H9 (cell line): ENCODE data around the gene COL27A1. TPM values are rescaled to one million over a fixed set of nuclear protein-coding genes. Genes with fewer than 3 reads are reported as not detected.

Source experiments
- DNase-seq: peaks from one replicate; pipeline ENCODE4 v3.0.0-alpha.2; 2017
- H2AFZ ChIP-seq: one replicate; pipeline ENCODE4 v1.6.1; 2013; ENCODE audit warnings: mild to moderate bottlenecking, low read length, control low read depth, moderate library complexity
- H2AK5ac ChIP-seq: 2 replicates; pipeline ENCODE4 v1.6.1; 2013; ENCODE audit warnings: low read length, control low read depth, mixed read lengths; ENCODE audit not compliant: insufficient read length
- H2BK120ac ChIP-seq: one replicate; pipeline ENCODE4 v1.6.1; 2013; ENCODE audit warnings: low read depth, mild to moderate bottlenecking, low read length, control low read depth, inconsistent platforms; ENCODE audit not compliant: poor library complexity, severe bottlenecking
- H2BK12ac ChIP-seq: 2 replicates; pipeline ENCODE4 v1.6.1; 2013; ENCODE audit warnings: low read length, control low read depth, mixed read lengths, low read depth; ENCODE audit not compliant: insufficient read length
- H2BK15ac ChIP-seq: 2 replicates; pipeline ENCODE4 v1.6.1; 2013; ENCODE audit warnings: low read depth, low read length, control low read depth
- H2BK20ac ChIP-seq: one replicate; pipeline ENCODE4 v1.6.1; 2013; ENCODE audit warnings: low read depth, mild to moderate bottlenecking, low read length, control low read depth, inconsistent platforms; ENCODE audit not compliant: poor library complexity, severe bottlenecking
- H2BK5ac ChIP-seq: 2 replicates; pipeline ENCODE4 v1.6.1; 2013; ENCODE audit warnings: low read length, control low read depth, mixed read lengths; ENCODE audit not compliant: insufficient read length
- H3K14ac ChIP-seq: 2 replicates; pipeline ENCODE4 v1.6.1; 2013; ENCODE audit warnings: low read length, control low read depth; ENCODE audit not compliant: insufficient read depth
- H3K18ac ChIP-seq: 2 replicates; pipeline ENCODE4 v1.6.1; 2013; ENCODE audit warnings: low read depth, mild to moderate bottlenecking, mixed read lengths, low read length, control low read depth; ENCODE audit not compliant: insufficient read length
- H3K23ac ChIP-seq: 2 replicates; pipeline ENCODE4 v1.6.1; 2013; ENCODE audit warnings: low read length, control low read depth, mixed read lengths, low read depth; ENCODE audit not compliant: insufficient read length
- H3K23me2 ChIP-seq: 2 replicates; pipeline ENCODE4 v1.6.1; 2013; ENCODE audit warnings: low read depth, mild to moderate bottlenecking, mixed read lengths, low read length, control low read depth; ENCODE audit not compliant: insufficient read length, poor library complexity, severe bottlenecking
- H3K27ac ChIP-seq: 2 replicates; pipeline ENCODE4 v1.5.1; 2013; ENCODE audit warnings: low read length, control low read depth, mixed read lengths, low read depth; ENCODE audit not compliant: insufficient read length
- H3K27me3 ChIP-seq: 2 replicates; pipeline ENCODE4 v1.6.1; 2013; ENCODE audit warnings: low read length, control low read depth, inconsistent platforms; ENCODE audit not compliant: insufficient read depth
- H3K4ac ChIP-seq: 2 replicates; pipeline ENCODE4 v1.6.1; 2013; ENCODE audit warnings: low read depth, mild to moderate bottlenecking, control low read depth, inconsistent platforms, low read length, moderate library complexity
- H3K4me1 ChIP-seq: 2 replicates; pipeline ENCODE4 v1.6.1; 2013; ENCODE audit warnings: low read length, control low read depth, inconsistent platforms; ENCODE audit not compliant: insufficient read depth
- H3K4me2 ChIP-seq: 2 replicates; pipeline ENCODE4 v1.6.1; 2013; ENCODE audit warnings: low read length, control low read depth, mixed read lengths; ENCODE audit not compliant: insufficient read length, insufficient read depth
- H3K56ac ChIP-seq: 2 replicates; pipeline ENCODE4 v1.6.1; 2013; ENCODE audit warnings: low read depth, mild to moderate bottlenecking, mixed read lengths, low read length, control low read depth; ENCODE audit not compliant: insufficient read length
- H3K79me1 ChIP-seq: 2 replicates; pipeline ENCODE4 v1.6.1; 2013; ENCODE audit warnings: low read depth, mild to moderate bottlenecking, moderate library complexity, low read length, control low read depth, inconsistent platforms; ENCODE audit not compliant: insufficient read depth, poor library complexity, severe bottlenecking
- H3K79me2 ChIP-seq: 2 replicates; pipeline ENCODE4 v1.6.1; 2013; ENCODE audit warnings: low read length, control low read depth, inconsistent platforms; ENCODE audit not compliant: insufficient read depth
- H3K9ac ChIP-seq: 2 replicates; pipeline ENCODE4 v1.6.1; 2013; ENCODE audit warnings: low read length, control low read depth, mixed read lengths; ENCODE audit not compliant: insufficient read length; ENCODE audit errors: extremely low read depth
- H3K9me3 ChIP-seq: one replicate; pipeline ENCODE4 v1.6.1; 2013; ENCODE audit warnings: low read depth, low read length, inconsistent platforms; ENCODE audit not compliant: control insufficient read depth
- H3T11ph ChIP-seq: one replicate; pipeline ENCODE4 v1.6.1; 2013; ENCODE audit warnings: mild to moderate bottlenecking, low read length, control low read depth, inconsistent platforms
- H4K20me1 ChIP-seq: one replicate; pipeline ENCODE4 v1.6.1; 2013; ENCODE audit not compliant: control insufficient read depth, insufficient read length, insufficient read depth
- H4K5ac ChIP-seq: 2 replicates; pipeline ENCODE4 v1.6.1; 2013; ENCODE audit warnings: low read depth, mild to moderate bottlenecking, mixed read lengths, low read length, control low read depth; ENCODE audit not compliant: insufficient read length
- H4K8ac ChIP-seq: replicated peaks from 2 replicates; pipeline ENCODE4 v1.6.1; 2013; ENCODE audit warnings: low read length, control low read depth, mixed read lengths, low read depth; ENCODE audit not compliant: insufficient read length
- H4K91ac ChIP-seq: 2 replicates; pipeline ENCODE4 v1.6.1; 2013; ENCODE audit warnings: low read depth, mild to moderate bottlenecking, moderate library complexity, mixed read lengths, low read length, control low read depth; ENCODE audit not compliant: insufficient read length
- H3K27ac Mint-ChIP-seq, 3 experiments: 2 replicates in 2 of 3; 3 replicates in 1 of 3; pipeline ENCODE4 v1.8.0; 2020 to 2021; ENCODE audit warnings: mixed read lengths in 3 of 3, mild to moderate bottlenecking in 1 of 3, moderate library complexity in 1 of 3
- H3K27me3 Mint-ChIP-seq: 2 replicates; pipeline ENCODE4 v1.8.0; 2021; ENCODE audit warnings: low read depth, mild to moderate bottlenecking, moderate library complexity, mixed read lengths
- H3K36me3 Mint-ChIP-seq, 3 experiments: 2 replicates in 2 of 3; 3 replicates in 1 of 3; pipeline ENCODE4 v1.8.0; 2020 to 2021; ENCODE audit warnings: low read depth in 3 of 3, mixed read lengths in 3 of 3; ENCODE audit not compliant: insufficient read depth in 1 of 3
- H3K4me1 Mint-ChIP-seq, 2 experiments: 2 replicates each; pipeline ENCODE4 v1.8.0; 2020; ENCODE audit warnings: mixed read lengths in 2 of 2
- H3K4me3 Mint-ChIP-seq, 2 experiments: 2 replicates in 1 of 2; 3 replicates in 1 of 2; pipeline ENCODE4 v1.8.0; 2020 to 2021; ENCODE audit warnings: mild to moderate bottlenecking in 2 of 2, mixed read lengths in 2 of 2, moderate library complexity in 1 of 2
- H3K9me3 Mint-ChIP-seq, 2 experiments: 2 replicates in 1 of 2; 3 replicates in 1 of 2; pipeline ENCODE4 v1.8.0; 2020; ENCODE audit warnings: mild to moderate bottlenecking in 2 of 2, mixed read lengths in 2 of 2, moderate library complexity in 1 of 2
- WGBS: extraction: QIAGEN DNeasy Blood & Tissue Kit; methylation state at CpG from one replicate; pipeline ENCODE4 v1.1.7; 2013; ENCODE audit warnings: missing lambda C conversion rate, low lambda C conversion rate, mixed read lengths; ENCODE audit not compliant: insufficient read length; ENCODE audit errors: extremely low coverage; 5-methylcytosine and 5-hydroxymethylcytosine counted together
- total RNA-seq: library from RNA; stranded (reverse); gene quantifications from 2 replicates; pipeline ENCODE4 v1.2.1, GENCODE V29; 2021
- TF ChIP-seq, protein P1 (sequence below): fragments of 200-600 bp; sonication (generic); conservative IDR thresholded peaks from 3 replicates; pipeline ENCODE4 v1.8.0; 2021; ENCODE audit warnings: antibody characterized with exemption, mild to moderate bottlenecking

Gene COL27A1
- total RNA-seq, 1 experiment from 2014 or later: 17.9 TPM

DNA sequence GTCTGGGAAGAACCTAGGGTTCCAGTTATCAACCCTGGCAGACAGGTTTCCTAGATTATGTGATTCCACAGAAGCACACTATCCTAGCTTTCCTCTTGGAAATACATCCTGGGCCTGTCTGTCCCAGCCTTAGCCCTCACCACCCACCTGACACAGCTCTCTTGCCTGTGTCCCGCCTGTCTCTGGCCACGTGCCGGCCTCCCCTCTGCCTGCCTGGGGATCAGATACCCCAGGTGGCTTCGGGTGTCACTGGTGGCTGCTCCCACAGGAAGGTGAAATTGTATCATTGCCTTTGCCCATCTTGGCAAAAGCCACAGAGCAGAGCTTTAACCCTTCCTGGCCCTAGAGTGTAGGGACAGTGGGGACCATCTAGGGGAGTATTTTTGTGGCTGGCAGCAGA, 6.2 kb downstream of the COL27A1 start:
- H3K79me2 ChIP-seq: no peaks in the 10 kb centered on the region; the same call in 1 of the 2 replicates
- no peak overlapping the region for H2BK120ac ChIP-seq
- H2AFZ ChIP-seq: no peak overlapping the region
- no peak overlapping the region for H3K9ac ChIP-seq
- Mint-ChIP-seq H3K27ac (no peak overlapping the region), H3K4me1 (peaks cover 18 to 33% of the 10 kb centered on the region in 2 experiments), H3K9me3 (no peaks in the 10 kb centered on the region; a peak in 1 of 5 replicates), H3K4me3 (no peak overlapping the region), H3K36me3 (peaks cover 2 to 5% (median 4%) of the 10 kb centered on the region in 3 experiments; a peak in 5 of 7 replicates), H3K27me3 (peaks cover 24% of the 10 kb centered on the region)
- no peak overlapping the region for H2BK15ac ChIP-seq
- H3K27me3 ChIP-seq: no peaks in the 10 kb centered on the region; the same call in 1 of the 2 replicates
- no peaks in the 10 kb centered on the region for H4K20me1 ChIP-seq
- no peak overlapping the region for H3K56ac ChIP-seq
- H4K91ac ChIP-seq: no peak overlapping the region
- no peak overlapping the region for H3K18ac ChIP-seq
- H3K23ac ChIP-seq: no peak overlapping the region
- H2BK5ac ChIP-seq: no peak overlapping the region
- no peak overlapping the region for H3K14ac ChIP-seq
- no peak overlapping the region for H3T11ph ChIP-seq
- H3K23me2 ChIP-seq: peaks cover 1% of the 10 kb centered on the region
- no peaks in the 10 kb centered on the region for H3K9me3 ChIP-seq
- H3K4me1 ChIP-seq: no peaks in the 10 kb centered on the region
- H3K79me1 ChIP-seq: no peaks in the 10 kb centered on the region
- H3K4me2 ChIP-seq: no peak overlapping the region
- H2AK5ac ChIP-seq: no peak overlapping the region
- H3K27ac ChIP-seq: no peak overlapping the region
- H4K5ac ChIP-seq: no peak overlapping the region
- TF ChIP-seq, protein P1, sequence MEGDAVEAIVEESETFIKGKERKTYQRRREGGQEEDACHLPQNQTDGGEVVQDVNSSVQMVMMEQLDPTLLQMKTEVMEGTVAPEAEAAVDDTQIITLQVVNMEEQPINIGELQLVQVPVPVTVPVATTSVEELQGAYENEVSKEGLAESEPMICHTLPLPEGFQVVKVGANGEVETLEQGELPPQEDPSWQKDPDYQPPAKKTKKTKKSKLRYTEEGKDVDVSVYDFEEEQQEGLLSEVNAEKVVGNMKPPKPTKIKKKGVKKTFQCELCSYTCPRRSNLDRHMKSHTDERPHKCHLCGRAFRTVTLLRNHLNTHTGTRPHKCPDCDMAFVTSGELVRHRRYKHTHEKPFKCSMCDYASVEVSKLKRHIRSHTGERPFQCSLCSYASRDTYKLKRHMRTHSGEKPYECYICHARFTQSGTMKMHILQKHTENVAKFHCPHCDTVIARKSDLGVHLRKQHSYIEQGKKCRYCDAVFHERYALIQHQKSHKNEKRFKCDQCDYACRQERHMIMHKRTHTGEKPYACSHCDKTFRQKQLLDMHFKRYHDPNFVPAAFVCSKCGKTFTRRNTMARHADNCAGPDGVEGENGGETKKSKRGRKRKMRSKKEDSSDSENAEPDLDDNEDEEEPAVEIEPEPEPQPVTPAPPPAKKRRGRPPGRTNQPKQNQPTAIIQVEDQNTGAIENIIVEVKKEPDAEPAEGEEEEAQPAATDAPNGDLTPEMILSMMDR: no peak
- WGBS: no CpG with 5 or more reads among the region's 4 CpGs
- no peak for DNase-seq
- H4K8ac ChIP-seq: no peak overlapping the region
- H2BK12ac ChIP-seq: no peak overlapping the region
- no peak overlapping the region for H2BK20ac ChIP-seq
- H3K4ac ChIP-seq: no peak overlapping the region
